Measurements from ENCODE around the gene OR4F15. TPM values are rescaled to one million over a fixed set of nuclear protein-coding genes. Genes with fewer than 3 reads are reported as not detected.

Gene OR4F15
- polyA plus RNA-seq, 1 donor (not counting 4 experiments of a cell fraction or from before 2014, with no cell fraction given) = not detected

DNA sequence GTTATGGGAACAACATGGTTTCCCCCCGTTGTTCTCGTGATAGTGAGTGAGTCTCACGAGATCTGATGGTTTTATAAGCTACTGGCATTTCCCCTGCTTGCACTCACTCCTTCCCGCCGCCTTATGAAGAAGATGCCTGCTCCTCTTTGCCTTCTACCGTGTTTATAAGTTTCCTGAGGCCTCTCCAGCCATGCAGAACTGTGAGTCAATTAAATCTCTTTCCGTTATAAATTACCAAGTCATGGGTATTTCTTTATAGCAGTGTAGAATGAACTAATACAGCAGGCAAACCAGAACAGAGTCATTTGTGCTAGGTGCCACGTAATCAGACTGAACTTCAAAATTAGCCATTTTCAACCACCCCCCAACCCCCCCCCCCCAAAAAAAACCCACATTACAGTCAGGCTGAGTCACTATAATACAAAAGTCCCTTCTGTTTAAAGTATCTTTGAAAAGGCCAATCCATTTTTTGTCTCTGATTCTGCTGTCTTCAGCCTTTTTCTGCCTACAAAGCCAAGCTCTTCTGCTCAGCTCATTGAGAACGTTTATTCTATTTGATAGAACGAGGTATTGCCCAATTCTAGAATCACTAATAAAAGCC lies 4.6 kb upstream of the OR4F15 start:
- Histone ChIP-seq H3K27ac (ENCODE audit: control insufficient read depth, insufficient read depth, low read length) (no peak overlapping the region), H4K20me1 (ENCODE audit: control insufficient read depth, extremely low read depth, insufficient read depth, low read length) (no peaks in the 10 kb centered on the region), H3K9me3 (ENCODE audit: control insufficient read depth, low read depth, low read length) (no peaks in the 10 kb centered on the region), H3K4me2 (ENCODE audit: control insufficient read depth, extremely low read depth, insufficient read depth, low read depth, low read length) (no peak overlapping the region), H3K36me3 (ENCODE audit: control insufficient read depth in 2 of 2, extremely low read depth in 1 of 2, insufficient read depth in 2 of 2, low read length in 2 of 2) (no peaks in the 10 kb centered on the region), H3K9me1 (ENCODE audit: control insufficient read depth, extremely low read depth, insufficient read depth, low read length) (no peaks in the 10 kb centered on the region), H3K9ac (ENCODE audit: control insufficient read depth, extremely low read depth, insufficient read depth, low read length) (no peak overlapping the region), H3K27me3 (ENCODE audit: control insufficient read depth, extremely low read depth, insufficient read depth, low read length) (no peaks in the 10 kb centered on the region), H3K79me2 (ENCODE audit: control insufficient read depth, insufficient read depth, low read length) (no peaks in the 10 kb centered on the region), H2AFZ (ENCODE audit: control insufficient read depth, low read length) (no peak overlapping the region), H3K4me1 (ENCODE audit: control insufficient read depth, extremely low read depth, insufficient read depth, low read length) (no peaks in the 10 kb centered on the region), H3K4me3 (ENCODE audit: control insufficient read depth in 2 of 3, extremely low read depth in 1 of 3, insufficient read depth in 2 of 3, low read depth in 1 of 3, low read length in 3 of 3) (no peak overlapping the region)
- TF ChIP-seq, protein P1, sequence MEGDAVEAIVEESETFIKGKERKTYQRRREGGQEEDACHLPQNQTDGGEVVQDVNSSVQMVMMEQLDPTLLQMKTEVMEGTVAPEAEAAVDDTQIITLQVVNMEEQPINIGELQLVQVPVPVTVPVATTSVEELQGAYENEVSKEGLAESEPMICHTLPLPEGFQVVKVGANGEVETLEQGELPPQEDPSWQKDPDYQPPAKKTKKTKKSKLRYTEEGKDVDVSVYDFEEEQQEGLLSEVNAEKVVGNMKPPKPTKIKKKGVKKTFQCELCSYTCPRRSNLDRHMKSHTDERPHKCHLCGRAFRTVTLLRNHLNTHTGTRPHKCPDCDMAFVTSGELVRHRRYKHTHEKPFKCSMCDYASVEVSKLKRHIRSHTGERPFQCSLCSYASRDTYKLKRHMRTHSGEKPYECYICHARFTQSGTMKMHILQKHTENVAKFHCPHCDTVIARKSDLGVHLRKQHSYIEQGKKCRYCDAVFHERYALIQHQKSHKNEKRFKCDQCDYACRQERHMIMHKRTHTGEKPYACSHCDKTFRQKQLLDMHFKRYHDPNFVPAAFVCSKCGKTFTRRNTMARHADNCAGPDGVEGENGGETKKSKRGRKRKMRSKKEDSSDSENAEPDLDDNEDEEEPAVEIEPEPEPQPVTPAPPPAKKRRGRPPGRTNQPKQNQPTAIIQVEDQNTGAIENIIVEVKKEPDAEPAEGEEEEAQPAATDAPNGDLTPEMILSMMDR (optimal IDR thresholded peaks at IDR 0.05 in 1 of 3, IDR thresholded peaks at IDR 0.05 in 1 of 3, conservative IDR thresholded peaks at IDR 0.05 in 1 of 3; ENCODE audit: extremely low read depth in 1 of 3, insufficient read depth in 2 of 3, low read length in 3 of 3) = no peak
- no peak for TF ChIP-seq EZH2 (IDR thresholded peaks at IDR 0.05; ENCODE audit: low read length)
- no peak for FAIRE-seq
- no peak for DNase-seq (ENCODE audit: low read depth, low spot score)
- dilution Hi-C loops (cut with MboI; ENCODE audit: extremely low pct_ligation_motif_present, low sequenced_read_pairs) = no loop called here

DNA sequence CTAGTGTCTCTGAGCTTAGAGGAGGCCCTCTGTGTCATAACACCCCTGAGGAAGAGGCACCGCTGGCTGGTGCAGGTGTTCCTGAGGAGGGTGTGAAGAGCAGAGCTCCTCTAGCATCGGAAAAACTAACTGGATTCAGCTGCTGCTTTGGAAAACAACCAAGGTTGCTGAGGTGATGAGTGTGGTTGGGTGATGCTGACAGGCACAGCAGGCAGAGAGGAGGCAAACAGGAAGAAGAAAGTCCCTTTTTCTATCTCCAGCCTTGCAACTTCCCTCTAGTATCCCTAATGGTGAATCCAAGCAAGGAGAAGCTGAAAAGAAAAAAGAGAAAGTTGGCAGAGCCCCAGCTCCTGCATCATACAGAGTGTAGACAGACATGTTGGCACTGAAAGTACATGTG lies 3.8 kb upstream of the OR4F15 start:
- TF ChIP-seq EZH2 (IDR thresholded peaks at IDR 0.05; ENCODE audit: low read length) = no peak
- TF ChIP-seq, protein P1 (optimal IDR thresholded peaks at IDR 0.05 in 1 of 3, IDR thresholded peaks at IDR 0.05 in 1 of 3, conservative IDR thresholded peaks at IDR 0.05 in 1 of 3; ENCODE audit: extremely low read depth in 1 of 3, insufficient read depth in 2 of 3, low read length in 3 of 3) = no peak
- Histone ChIP-seq H3K27me3 (ENCODE audit: control insufficient read depth, extremely low read depth, insufficient read depth, low read length) (no peaks in the 10 kb centered on the region), H3K79me2 (ENCODE audit: control insufficient read depth, insufficient read depth, low read length) (no peaks in the 10 kb centered on the region), H3K27ac (ENCODE audit: control insufficient read depth, insufficient read depth, low read length) (no peak overlapping the region), H4K20me1 (ENCODE audit: control insufficient read depth, extremely low read depth, insufficient read depth, low read length) (no peaks in the 10 kb centered on the region), H3K4me3 (ENCODE audit: control insufficient read depth in 2 of 3, extremely low read depth in 1 of 3, insufficient read depth in 2 of 3, low read depth in 1 of 3, low read length in 3 of 3) (no peak overlapping the region), H3K4me2 (ENCODE audit: control insufficient read depth, extremely low read depth, insufficient read depth, low read depth, low read length) (no peak overlapping the region), H3K4me1 (ENCODE audit: control insufficient read depth, extremely low read depth, insufficient read depth, low read length) (no peaks in the 10 kb centered on the region), H3K9ac (ENCODE audit: control insufficient read depth, extremely low read depth, insufficient read depth, low read length) (no peak overlapping the region), H3K9me3 (ENCODE audit: control insufficient read depth, low read depth, low read length) (no peaks in the 10 kb centered on the region), H2AFZ (ENCODE audit: control insufficient read depth, low read length) (no peak overlapping the region), H3K36me3 (ENCODE audit: control insufficient read depth in 2 of 2, extremely low read depth in 1 of 2, insufficient read depth in 2 of 2, low read length in 2 of 2) (no peaks in the 10 kb centered on the region), H3K9me1 (ENCODE audit: control insufficient read depth, extremely low read depth, insufficient read depth, low read length) (no peaks in the 10 kb centered on the region)
- DNase-seq (ENCODE audit: low read depth, low spot score) = no peak
- dilution Hi-C loops (cut with MboI; ENCODE audit: extremely low pct_ligation_motif_present, low sequenced_read_pairs) = no loop called here
- FAIRE-seq = no peak

Data from keratinocyte (primary cell).